GM12892 (cell line): ENCODE data around the gene HLF.

Experiments used
- POLR2A ChIP-seq: IDR thresholded peaks from 2 replicates; pipeline ENCODE4 v1.6.1; 2011; ENCODE audit warnings: low read depth, low read length, control low read depth
- POLR2AphosphoS5 ChIP-seq: IDR thresholded peaks from 2 replicates; pipeline ENCODE4 v1.6.1; 2011; ENCODE audit warnings: low read depth, low read length, control low read depth
- TAF1 ChIP-seq: IDR thresholded peaks from 2 replicates; pipeline ENCODE4 v1.6.1; 2011; ENCODE audit warnings: low read depth, mild to moderate bottlenecking, control low read depth, low read length, borderline replicate concordance

DNA sequence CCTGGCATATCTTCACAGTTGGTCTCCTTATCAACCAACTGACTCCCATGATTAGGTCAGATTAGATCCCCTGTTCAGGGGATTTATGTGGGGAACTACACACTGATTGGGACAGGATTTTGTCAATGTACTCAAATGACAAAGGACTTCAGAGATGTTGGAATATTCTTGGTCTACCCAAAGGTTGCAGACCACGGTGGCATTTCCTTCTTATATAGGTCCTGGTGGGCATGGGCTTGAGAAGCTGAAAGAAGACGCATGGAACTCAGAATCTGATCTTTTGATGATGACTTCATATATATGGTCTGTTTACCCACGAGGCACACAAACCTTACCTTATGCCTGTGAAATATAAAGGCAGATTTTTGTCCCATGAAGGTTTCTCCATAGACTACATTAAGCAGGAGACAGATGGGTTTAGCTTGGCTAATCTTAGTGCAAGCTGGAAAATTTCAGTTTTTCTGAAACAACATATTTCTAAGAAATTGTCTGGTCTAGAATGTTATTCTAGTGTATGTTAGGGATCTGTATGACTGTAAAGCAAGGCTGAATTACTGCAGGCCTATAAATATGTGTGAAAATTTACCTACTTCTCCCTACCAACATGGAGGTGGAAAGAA, 33.5 kb downstream of the HLF start:
- no peak for TF ChIP-seq POLR2AphosphoS5
- no peak for TF ChIP-seq POLR2A
- TF ChIP-seq TAF1: no peak
